ENCODE data around the gene KCTD10. TPM values are rescaled to one million over a fixed set of nuclear protein-coding genes. Genes with fewer than 3 reads are reported as not detected.

The KCTD10 gene
- total RNA-seq, 1 experiment from 2014 or later: 71.3 TPM

GRCh38 chr12:109493090-109493489 is 16.0 kb upstream of the KCTD10 start:
- H3K9me3 ChIP-seq (ENCODE audit: control insufficient read depth, low read depth, low read length): no peaks in the 10 kb centered on the region
- no peaks in the 10 kb centered on the region for H3K23me2 ChIP-seq (ENCODE audit: insufficient read length, low read depth, low read length, poor library complexity, severe bottlenecking)
- no peak for TF ChIP-seq CTCF (conservative IDR thresholded peaks at IDR 0.05)
- H4K91ac ChIP-seq (ENCODE audit: insufficient read length, low read depth, low read length): no peak overlapping the region
- H3K4ac ChIP-seq (ENCODE audit: low read depth, low read length): no peak overlapping the region
- no peak overlapping the region for H4K8ac ChIP-seq (replicated peaks; ENCODE audit: insufficient read length, low read depth, low read length)
- H3K9ac ChIP-seq (ENCODE audit: extremely low read depth, insufficient read length, low read length): no peak overlapping the region
- no peak overlapping the region for H2AK5ac ChIP-seq (ENCODE audit: insufficient read length, low read length)
- H2BK12ac ChIP-seq (ENCODE audit: insufficient read length, low read depth, low read length): no peak overlapping the region
- Mint-ChIP-seq H3K9me3 (peaks cover 7% of the 10 kb centered on the region in 2 experiments), H3K4me1 (peaks cover 0 to 5% of the 10 kb centered on the region in 2 experiments; a peak in 1 of 4 replicates), H3K27me3 (ENCODE audit: low read depth) (no peaks in the 10 kb centered on the region), H3K36me3 (ENCODE audit: insufficient read depth in 1 of 3, low read depth in 3 of 3) (peaks cover 30 to 67% (median 62%) of the 10 kb centered on the region in 3 experiments), H3K4me3 (no peak overlapping the region), H3K27ac (no peak overlapping the region)
- no peak overlapping the region for H2AFZ ChIP-seq (ENCODE audit: low read length)
- H3K23ac ChIP-seq (ENCODE audit: insufficient read length, low read depth, low read length): no peak overlapping the region
- no peak overlapping the region for H3K56ac ChIP-seq (ENCODE audit: insufficient read length, low read depth, low read length)
- H3K27me3 ChIP-seq (ENCODE audit: insufficient read depth, low read length): no peaks in the 10 kb centered on the region
- no peaks in the 10 kb centered on the region for H3K79me2 ChIP-seq (ENCODE audit: insufficient read depth, low read length)
- no peak overlapping the region for H2BK15ac ChIP-seq (ENCODE audit: low read depth, low read length)
- H3K14ac ChIP-seq (ENCODE audit: insufficient read depth, low read length): no peak overlapping the region
- no peak overlapping the region for H2BK5ac ChIP-seq (ENCODE audit: insufficient read length, low read length)
- H2BK120ac ChIP-seq (ENCODE audit: low read depth, low read length, poor library complexity, severe bottlenecking): no peak overlapping the region
- no peaks in the 10 kb centered on the region for H3K79me1 ChIP-seq (ENCODE audit: insufficient read depth, low read depth, low read length, poor library complexity, severe bottlenecking)
- H4K20me1 ChIP-seq (ENCODE audit: control insufficient read depth, insufficient read depth, insufficient read length): no peaks in the 10 kb centered on the region
- H3K27ac ChIP-seq (ENCODE audit: insufficient read length, low read depth, low read length): no peak overlapping the region
- H3K18ac ChIP-seq (ENCODE audit: insufficient read length, low read depth, low read length): no peak overlapping the region
- no peak overlapping the region for H2BK20ac ChIP-seq (ENCODE audit: low read depth, low read length, poor library complexity, severe bottlenecking)
- H4K5ac ChIP-seq (ENCODE audit: insufficient read length, low read depth, low read length): no peak overlapping the region
- no peak for DNase-seq
- H3K4me2 ChIP-seq (ENCODE audit: insufficient read depth, insufficient read length, low read length): no peak overlapping the region
- H3T11ph ChIP-seq (ENCODE audit: low read length): no peak overlapping the region
- H3K4me1 ChIP-seq (ENCODE audit: insufficient read depth, low read length): no peaks in the 10 kb centered on the region
